A549 (cell line): ENCODE data around the gene ANXA6.

Experiments used
- CBX2 ChIP-seq: fragments of 200-600 bp; sonication (generic); IDR thresholded peaks from 2 replicates; pipeline ENCODE4 v1.6.1; 2016; ENCODE audit warnings: low read depth, mild to moderate bottlenecking, borderline replicate concordance
- CEBPB ChIP-seq, 2 experiments: fragments of >200 bp in 1 of 2; sonication (Bioruptor Twin) in 1 of 2; formaldehyde crosslinking in 1 of 2; IDR thresholded peaks; 2 replicates each; pipeline ENCODE4 v1.6.1; 2012 to 2016
- CHD2 ChIP-seq: fragments of 150-350 bp; IDR thresholded peaks from 2 replicates; pipeline ENCODE4 v1.6.1; 2014; ENCODE audit warnings: low read length; ENCODE audit not compliant: partially characterized antibody
- CHD4 ChIP-seq: fragments of 200-600 bp; sonication (generic); IDR thresholded peaks from 2 replicates; pipeline ENCODE4 v1.6.1; 2016; ENCODE audit warnings: antibody characterized with exemption, mild to moderate bottlenecking, borderline replicate concordance
- CTCF ChIP-seq: fragments of >200 bp; sonication (Bioruptor Twin); formaldehyde crosslinking; IDR thresholded peaks from 3 replicates; pipeline ENCODE4 v1.5.1; 2016
- ELK1 ChIP-seq: fragments of 150-350 bp; IDR thresholded peaks from 2 replicates; pipeline ENCODE4 v1.6.1; 2014; ENCODE audit warnings: low read depth, mild to moderate bottlenecking, low read length
- EP300 ChIP-seq, 2 experiments: fragments of >200 bp; sonication (Bioruptor Twin); formaldehyde crosslinking; IDR thresholded peaks; 2 replicates in 1 of 2; 3 replicates in 1 of 2; pipeline ENCODE4 v1.6.1; 2016 to 2017
- HOXA7 ChIP-seq: fragments of 250-450 bp; sonication (Bioruptor Pico); IDR thresholded peaks from 2 replicates; pipeline ENCODE4 v1.5.0; 2020; ENCODE audit warnings: mild to moderate bottlenecking, moderate library complexity
- MAX ChIP-seq: IDR thresholded peaks from 2 replicates; pipeline ENCODE4 v1.6.1; 2012
- RAD21 ChIP-seq, 2 experiments: fragments of >200 bp in 1 of 2; sonication (Bioruptor Twin) in 1 of 2; formaldehyde crosslinking in 1 of 2; IDR thresholded peaks in 1 of 2; conservative IDR thresholded peaks in 1 of 2; 2 replicates in 1 of 2; 3 replicates in 1 of 2; pipeline ENCODE4 v1.6.1; 2012 to 2018; ENCODE audit warnings: inconsistent platforms in 1 of 2
- RCOR1 ChIP-seq: fragments of 150-350 bp; IDR thresholded peaks from 2 replicates; pipeline ENCODE4 v1.6.1; 2014; ENCODE audit warnings: antibody characterized with exemption, low read length, low read depth
- REST ChIP-seq: fragments of 200-600 bp; sonication (generic); IDR thresholded peaks from 2 replicates; pipeline ENCODE4 v1.6.1; 2016; ENCODE audit warnings: antibody characterized with exemption, mild to moderate bottlenecking, moderate library complexity
- RFX5 ChIP-seq: fragments of 450-650 bp; IDR thresholded peaks from 2 replicates; pipeline ENCODE4 v1.7.1; 2014; ENCODE audit warnings: antibody characterized with exemption, mild to moderate bottlenecking, moderate library complexity
- USF2 ChIP-seq: fragments of 450-650 bp; IDR thresholded peaks from 2 replicates; pipeline ENCODE4 v1.6.1; 2014; ENCODE audit warnings: antibody characterized with exemption

- TF ChIP-seq CTCF, result no peak
- TF ChIP-seq CHD4, result no peak
- TF ChIP-seq RFX5, result no peak
- TF ChIP-seq EP300 (IDR thresholded peaks at IDR 0.05), result no peak
- TF ChIP-seq REST, result no peak
- no peak for TF ChIP-seq RAD21 (conservative IDR thresholded peaks at IDR 0.05 in 1 of 2, IDR thresholded peaks at IDR 0.05 in 1 of 2)
- no peak for TF ChIP-seq CEBPB (IDR thresholded peaks at IDR 0.05)
- TF ChIP-seq USF2, result no peak
- TF ChIP-seq RCOR1, result no peak
- no peak for TF ChIP-seq HOXA7 (CRISPR knock-in tag)
- no peak for TF ChIP-seq ELK1
- TF ChIP-seq MAX, result no peak
- TF ChIP-seq CBX2, result no peak
- no peak for TF ChIP-seq CHD2
Observed at GRCh38 chr5:151074557-151074956, 83.0 kb downstream of the ANXA6 start.
